Smooth muscle cell (in vitro differentiated cells): ENCODE measurements around the gene PTTG1IP2. TPM values are rescaled to one million over a fixed set of nuclear protein-coding genes. Genes with fewer than 3 reads are reported as not detected.

ENCODE experiments used
- DNase-seq: peaks from one replicate; lab custom pipeline; 2025; ENCODE audit not compliant: unreplicated experiment; lab: John Stamatoyannopoulos, UW
- H2AFZ ChIP-seq: fragments of 200-600 bp; sonication (generic); 2 replicates; pipeline ENCODE4 v1.6.0; 2016; ENCODE audit warnings: antibody characterized with exemption, low read depth, mild to moderate bottlenecking
- H3F3A ChIP-seq: fragments of 200-600 bp; sonication (generic); 2 replicates; pipeline ENCODE4 v1.6.0; 2017; ENCODE audit warnings: antibody characterized with exemption, low read depth
- H3K27ac ChIP-seq: fragments of 200-600 bp; sonication (generic); 2 replicates; pipeline ENCODE4 v1.5.1; 2016; ENCODE audit warnings: low read depth, mild to moderate bottlenecking
- H3K27me3 ChIP-seq: fragments of 200-600 bp; sonication (generic); 2 replicates; pipeline ENCODE4 v1.6.1; 2016; ENCODE audit warnings: low read depth, mild to moderate bottlenecking
- H3K36me3 ChIP-seq: fragments of 200-600 bp; sonication (generic); 2 replicates; pipeline ENCODE4 v1.5.1; 2016; ENCODE audit warnings: low read depth
- H3K4me1 ChIP-seq: fragments of 200-600 bp; sonication (generic); 2 replicates; pipeline ENCODE4 v1.5.1; 2016; ENCODE audit warnings: low read depth
- H3K4me2 ChIP-seq: fragments of 200-600 bp; sonication (generic); 2 replicates; pipeline ENCODE4 v1.6.0; 2016; ENCODE audit warnings: mild to moderate bottlenecking
- H3K4me3 ChIP-seq: fragments of 200-600 bp; sonication (generic); 2 replicates; pipeline ENCODE4 v1.5.1; 2016; ENCODE audit warnings: mild to moderate bottlenecking
- H3K79me2 ChIP-seq: fragments of 200-600 bp; sonication (generic); 2 replicates; pipeline ENCODE4 v1.6.0; 2016; ENCODE audit warnings: low read depth, mild to moderate bottlenecking
- H3K9ac ChIP-seq: fragments of 200-600 bp; sonication (generic); 2 replicates; pipeline ENCODE4 v1.6.0; 2016; ENCODE audit warnings: low read depth
- H3K9me3 ChIP-seq: fragments of 200-600 bp; sonication (generic); replicated peaks from 2 replicates; pipeline ENCODE4 v1.5.1; 2016; ENCODE audit warnings: low read depth
- H4K20me1 ChIP-seq: fragments of 200-600 bp; sonication (generic); 2 replicates; pipeline ENCODE4 v1.6.0; 2016; ENCODE audit warnings: low read depth
- CTCF ChIP-seq: fragments of 200-600 bp; sonication (generic); IDR thresholded peaks from 2 replicates; pipeline ENCODE4 v1.5.1; 2017; ENCODE audit warnings: borderline replicate concordance, mild to moderate bottlenecking, antibody characterized with exemption; ENCODE audit not compliant: insufficient read depth, poor library complexity, severe bottlenecking
- WGBS: methylation state at CpG from one replicate; pipeline ENCODE4 v1.1.7; 2016; ENCODE audit warnings: low lambda C conversion rate; 5-methylcytosine and 5-hydroxymethylcytosine counted together
- polyA plus RNA-seq: library from polyadenylated mRNA; unstranded; fragments of >200 nt; fragmentation: Nextera tagmentation; extraction: Ambion mirVana; gene quantifications from 2 replicates; pipeline ENCODE4 v1.2.1, GENCODE V29; 2016
- total RNA-seq: library from RNA; depleted of rRNA; stranded (reverse); fragments of >200 nt; gene quantifications from 2 replicates; pipeline ENCODE4 v1.2.3, GENCODE V29; 2014

Gene PTTG1IP2
- total and polyA plus RNA-seq, 2 experiments from 2014 or later, result not detected

GRCh38 chr7:90511776-90512175 lies 42.3 kb downstream of the PTTG1IP2 start:
- Histone ChIP-seq H3K4me2 (no peak overlapping the region), H3F3A (no peaks in the 10 kb centered on the region), H3K27ac (no peak overlapping the region), H2AFZ (no peak overlapping the region), H3K36me3 (no peaks in the 10 kb centered on the region), H3K27me3 (no peaks in the 10 kb centered on the region), H3K4me3 (no peak overlapping the region), H3K9ac (no peak overlapping the region), H3K9me3 (no peaks in the 10 kb centered on the region), H3K4me1 (no peaks in the 10 kb centered on the region), H3K79me2 (no peaks in the 10 kb centered on the region), H4K20me1 (no peaks in the 10 kb centered on the region)
- 86% methylated on average over 2 of the region's 2 CpGs for WGBS
- no peak for DNase-seq
- no peak for TF ChIP-seq CTCF

- H3K9me3 ChIP-seq, result no peaks in the 10 kb centered on the region
- no peak for TF ChIP-seq CTCF
- no peak overlapping the region for H3K9ac ChIP-seq
- no peak overlapping the region for H2AFZ ChIP-seq
- no peaks in the 10 kb centered on the region for H3K79me2 ChIP-seq
- no peak overlapping the region for H3K4me2 ChIP-seq
- no peak for DNase-seq
- H3K36me3 ChIP-seq, result no peaks in the 10 kb centered on the region
- no peaks in the 10 kb centered on the region for H3K4me1 ChIP-seq
- WGBS, result 88% methylated on average over 3 of the region's 3 CpGs
- no peaks in the 10 kb centered on the region for H4K20me1 ChIP-seq
- H3K27me3 ChIP-seq, result no peaks in the 10 kb centered on the region
- H3F3A ChIP-seq, result no peaks in the 10 kb centered on the region
- H3K4me3 ChIP-seq, result no peak overlapping the region
- H3K27ac ChIP-seq, result no peak overlapping the region
Observed at GRCh38 chr7:90512821-90513254, 43.4 kb downstream of the PTTG1IP2 start.

- H3K9me3 ChIP-seq, result no peaks in the 10 kb centered on the region
- no peaks in the 10 kb centered on the region for H3K36me3 ChIP-seq
- H4K20me1 ChIP-seq, result no peaks in the 10 kb centered on the region
- no peaks in the 10 kb centered on the region for H3K4me1 ChIP-seq
- DNase-seq, result no peak
- no peaks in the 10 kb centered on the region for H3K27me3 ChIP-seq
- no peak overlapping the region for H3K4me2 ChIP-seq
- H3F3A ChIP-seq, result no peaks in the 10 kb centered on the region
- 90% methylated on average over 2 of the region's 2 CpGs for WGBS
- H3K27ac ChIP-seq, result no peak overlapping the region
- H2AFZ ChIP-seq, result no peak overlapping the region
- TF ChIP-seq CTCF, result no peak
- H3K4me3 ChIP-seq, result no peak overlapping the region
- H3K9ac ChIP-seq, result no peak overlapping the region
- H3K79me2 ChIP-seq, result no peaks in the 10 kb centered on the region
Observed at GRCh38 chr7:90516257-90516656, 46.8 kb downstream of the PTTG1IP2 start.

- no peaks in the 10 kb centered on the region for H3K27me3 ChIP-seq
- no peak for TF ChIP-seq CTCF
- no peak overlapping the region for H3K4me2 ChIP-seq
- no peaks in the 10 kb centered on the region for H3K4me1 ChIP-seq
- no peaks in the 10 kb centered on the region for H3K36me3 ChIP-seq
- no peaks in the 10 kb centered on the region for H4K20me1 ChIP-seq
- no peaks in the 10 kb centered on the region for H3F3A ChIP-seq
- no peaks in the 10 kb centered on the region for H3K79me2 ChIP-seq
- H3K9me3 ChIP-seq, result no peaks in the 10 kb centered on the region
- WGBS, result 83% methylated on average over 1 of the region's 1 CpG
- H3K4me3 ChIP-seq, result no peak overlapping the region
- DNase-seq, result no peak
- no peak overlapping the region for H3K9ac ChIP-seq
- no peak overlapping the region for H3K27ac ChIP-seq
- H2AFZ ChIP-seq, result no peak overlapping the region
Observed at GRCh38 chr7:90518630-90519029, 49.2 kb downstream of the PTTG1IP2 start.
